HUES48 (cell line): ENCODE measurements around the gene CCDC178.
"Not testable (repeated sequence)": the region's sequence is repeated elsewhere in the genome, so short reads cannot be mapped to it uniquely, and the experiment has no call there.

Source experiments
- H3K27ac ChIP-seq: one replicate; pipeline ENCODE4 v1.7.0; 2013; ENCODE audit warnings: low read depth, low read length, inconsistent platforms
- H3K27me3 ChIP-seq: 2 replicates; pipeline ENCODE4 v1.6.1; 2013; ENCODE audit warnings: mild to moderate bottlenecking, low read length; ENCODE audit not compliant: control insufficient read depth, insufficient read depth
- H3K36me3 ChIP-seq: 2 replicates; pipeline ENCODE4 v1.6.1; 2013; ENCODE audit warnings: low read length; ENCODE audit not compliant: control insufficient read depth, insufficient read depth
- H3K4me1 ChIP-seq: 2 replicates; pipeline ENCODE4 v1.6.1; 2013; ENCODE audit warnings: mild to moderate bottlenecking, low read length; ENCODE audit not compliant: control insufficient read depth, insufficient read depth
- H3K4me3 ChIP-seq: 2 replicates; pipeline ENCODE4 v1.5.1; 2013; ENCODE audit warnings: mild to moderate bottlenecking, low read depth, low read length
- H3K9ac ChIP-seq: 2 replicates; pipeline ENCODE4 v1.6.1; 2013; ENCODE audit warnings: mild to moderate bottlenecking, low read depth, low read length, moderate library complexity
- H3K9me3 ChIP-seq: 2 replicates; pipeline ENCODE4 v1.6.1; 2013; ENCODE audit warnings: low read length; ENCODE audit not compliant: control insufficient read depth, insufficient read depth

Gene CCDC178

GRCh38 chr18:32958746-32959145, 481.8 kb downstream of the CCDC178 start:
- Histone ChIP-seq H3K27me3 (no peaks in the 10 kb centered on the region), H3K27ac (no peak overlapping the region), H3K4me3 (no peak overlapping the region), H3K9ac (no peak overlapping the region), H3K4me1 (no peaks in the 10 kb centered on the region), H3K36me3 (no peaks in the 10 kb centered on the region), H3K9me3 (no peaks in the 10 kb centered on the region)

- Histone ChIP-seq H3K4me1 (no peaks in the 10 kb centered on the region), H3K36me3 (no peaks in the 10 kb centered on the region), H3K27me3 (no peaks in the 10 kb centered on the region), H3K9ac (no peak overlapping the region), H3K9me3 (peaks cover 11% of the 10 kb centered on the region), H3K27ac (no peak overlapping the region), H3K4me3 (no peak overlapping the region)
Observed at GRCh38 chr18:32956591-32957315, 483.8 kb downstream of the CCDC178 start.

- H3K27ac ChIP-seq, H3K9ac ChIP-seq, H3K27me3 ChIP-seq, H3K4me1 ChIP-seq, H3K36me3 ChIP-seq, H3K4me3 ChIP-seq: not testable (repeated sequence)
- peaks cover 18% of the 10 kb centered on the region for H3K9me3 ChIP-seq
Observed at GRCh38 chr18:32952318-32952717, 488.2 kb downstream of the CCDC178 start.

DNA sequence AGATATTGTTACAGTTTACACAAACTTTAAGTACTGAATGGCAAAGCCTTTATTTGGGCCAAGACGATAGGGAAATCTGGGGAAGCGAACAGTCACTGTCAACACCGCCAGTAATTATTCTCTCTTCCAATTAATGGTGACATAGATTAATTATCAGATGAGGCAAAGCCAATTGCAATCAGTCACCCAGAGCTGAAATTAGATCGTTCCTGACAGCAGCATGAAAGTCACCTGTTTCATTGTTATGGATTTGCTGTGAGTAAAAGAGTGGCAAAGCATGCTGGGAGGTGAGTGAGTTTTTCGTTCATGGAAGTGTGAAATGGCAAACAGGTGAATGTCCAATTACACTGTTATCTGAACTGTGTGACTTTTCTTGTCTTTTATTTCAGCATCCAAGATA, 502.9 kb downstream of the CCDC178 start:
- Histone ChIP-seq H3K9ac (no peak overlapping the region), H3K27ac (no peak overlapping the region), H3K27me3 (no peaks in the 10 kb centered on the region), H3K36me3 (no peaks in the 10 kb centered on the region), H3K4me3 (no peak overlapping the region), H3K4me1 (peaks cover 25% of the 10 kb centered on the region), H3K9me3 (peaks cover 7% of the 10 kb centered on the region; the same call in 1 of the 2 replicates)

DNA sequence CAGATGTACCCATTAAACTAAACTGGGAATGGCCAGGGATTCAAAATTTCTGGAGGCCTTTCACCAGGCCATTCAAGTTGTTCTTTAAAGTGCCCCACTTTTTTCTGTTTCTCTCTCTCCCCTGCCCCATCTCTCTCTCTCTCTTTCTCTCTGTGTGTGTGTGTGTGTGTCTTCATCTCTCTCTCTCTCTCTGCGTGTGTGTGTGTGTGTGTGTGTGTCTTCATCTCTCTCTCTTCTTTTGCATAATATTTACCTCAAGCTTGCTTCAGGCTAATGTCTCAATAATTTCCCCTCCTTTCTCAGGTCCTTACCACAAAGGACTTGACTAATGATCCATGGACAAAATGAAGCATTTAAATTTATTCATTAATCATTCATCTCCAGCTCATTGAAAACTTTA, 503.5 kb downstream of the CCDC178 start:
- Histone ChIP-seq H3K27ac (no peak overlapping the region), H3K4me3 (no peak overlapping the region), H3K27me3 (no peaks in the 10 kb centered on the region), H3K9me3 (peaks cover 7% of the 10 kb centered on the region; the same call in 1 of the 2 replicates), H3K4me1 (peaks cover 25% of the 10 kb centered on the region), H3K9ac (no peak overlapping the region), H3K36me3 (no peaks in the 10 kb centered on the region)

- Histone ChIP-seq H3K9me3 (peaks cover 7% of the 10 kb centered on the region; the same call in 1 of the 2 replicates), H3K27me3 (no peaks in the 10 kb centered on the region), H3K27ac (no peak overlapping the region), H3K9ac (no peak overlapping the region), H3K4me3 (no peak overlapping the region), H3K4me1 (peaks cover 16% of the 10 kb centered on the region), H3K36me3 (no peaks in the 10 kb centered on the region)
Observed at GRCh38 chr18:32934201-32934600, 506.3 kb downstream of the CCDC178 start.

DNA sequence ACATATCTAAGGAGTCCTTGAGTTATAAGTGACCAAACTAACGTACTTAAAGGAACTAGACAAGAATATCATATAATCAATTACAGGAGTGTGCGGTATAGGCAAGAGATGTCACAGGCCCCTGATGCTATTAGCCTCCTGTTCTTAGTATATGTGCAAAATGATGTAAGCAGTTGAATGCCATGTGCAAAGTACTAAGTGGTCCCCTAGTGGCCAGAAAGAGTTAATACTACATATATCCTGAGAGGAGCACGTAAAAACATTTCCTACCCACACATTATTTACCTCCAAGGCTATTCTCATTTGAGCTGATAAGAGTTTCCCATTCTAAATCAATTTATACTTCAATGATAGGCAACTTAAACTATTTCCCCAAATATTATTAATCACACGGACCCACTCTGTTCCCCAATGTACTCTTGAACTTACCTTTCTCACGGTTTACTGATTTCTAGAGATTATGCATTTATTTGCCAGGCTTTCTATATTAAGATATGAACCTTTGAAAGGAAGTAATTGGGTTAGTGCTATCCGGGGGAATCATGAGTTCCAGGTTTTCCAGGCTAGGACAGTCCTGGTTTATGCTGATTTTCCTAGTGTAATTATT, 509.7 kb downstream of the CCDC178 start:
- no peak overlapping the region for H3K9ac ChIP-seq
- H3K36me3 ChIP-seq: no peaks in the 10 kb centered on the region
- H3K4me1 ChIP-seq: no peaks in the 10 kb centered on the region
- H3K4me3 ChIP-seq: no peak overlapping the region
- H3K27me3 ChIP-seq: no peaks in the 10 kb centered on the region
- H3K9me3 ChIP-seq: peaks cover 7% of the 10 kb centered on the region; the same call in 1 of the 2 replicates
- no peak overlapping the region for H3K27ac ChIP-seq

DNA sequence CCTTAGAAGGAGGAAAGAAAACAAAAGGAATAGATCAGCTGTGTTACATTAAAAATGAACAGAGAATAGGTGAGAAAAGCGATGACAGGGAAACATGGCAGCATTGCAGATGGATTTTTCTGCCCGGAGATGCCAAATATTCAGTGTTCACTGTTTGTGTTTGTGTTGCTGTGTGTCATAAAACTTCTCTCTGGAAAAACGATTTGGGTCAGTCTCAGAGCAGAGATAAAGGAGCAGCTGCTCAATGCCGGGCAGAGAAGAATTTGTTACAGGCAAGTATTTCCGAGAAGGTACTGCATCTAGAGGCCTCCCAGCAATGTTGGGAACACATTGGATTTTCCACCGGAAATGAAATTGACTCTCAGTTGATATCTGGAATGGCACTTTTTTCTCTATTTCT, 511.3 kb downstream of the CCDC178 start:
- H3K9ac ChIP-seq: no peak overlapping the region
- H3K36me3 ChIP-seq: no peaks in the 10 kb centered on the region
- H3K4me1 ChIP-seq: no peaks in the 10 kb centered on the region
- no peak overlapping the region for H3K27ac ChIP-seq
- no peak overlapping the region for H3K4me3 ChIP-seq
- no peaks in the 10 kb centered on the region for H3K27me3 ChIP-seq
- H3K9me3 ChIP-seq: 0 out of 2 replicates have a peak, but pooled peaks cover 2% of the 10 kb centered on the region

DNA sequence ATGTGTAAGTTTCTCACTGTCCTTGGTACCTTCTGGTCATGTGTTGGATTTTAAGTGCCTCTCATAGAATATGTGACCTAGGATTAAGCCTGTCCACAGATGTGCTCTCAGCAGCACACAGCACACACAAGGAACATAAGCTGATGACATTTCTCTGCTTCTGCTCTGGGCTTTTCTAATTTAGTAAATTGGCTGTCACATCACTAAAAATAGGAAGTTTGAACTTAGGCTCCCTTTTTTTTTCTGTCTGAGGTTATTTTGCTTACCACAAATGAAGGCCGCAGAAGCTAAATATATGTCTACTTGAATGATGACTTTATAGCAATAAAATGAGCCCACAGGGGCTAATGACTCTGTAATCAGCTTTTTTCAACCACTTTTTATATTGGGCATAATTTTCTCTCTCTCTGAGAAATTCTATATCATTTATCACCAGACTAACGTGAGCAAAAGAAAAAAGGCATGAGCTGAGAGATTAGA, 517.5 kb downstream of the CCDC178 start:
- no peaks in the 10 kb centered on the region for H3K4me1 ChIP-seq
- H3K9ac ChIP-seq: no peak overlapping the region
- H3K27me3 ChIP-seq: no peaks in the 10 kb centered on the region
- H3K27ac ChIP-seq: no peak overlapping the region
- no peaks in the 10 kb centered on the region for H3K36me3 ChIP-seq
- no peak overlapping the region for H3K4me3 ChIP-seq
- H3K9me3 ChIP-seq: no peaks in the 10 kb centered on the region

GRCh38 chr18:32920796-32921787, 519.4 kb downstream of the CCDC178 start:
- Histone ChIP-seq H3K27me3 (no peaks in the 10 kb centered on the region), H3K27ac (no peak overlapping the region), H3K4me1 (no peaks in the 10 kb centered on the region), H3K9ac (no peak overlapping the region), H3K9me3 (no peaks in the 10 kb centered on the region), H3K36me3 (no peaks in the 10 kb centered on the region), H3K4me3 (no peak overlapping the region)
